Measurements from ENCODE around the gene ZNF420.

Gene ZNF420

DNA sequence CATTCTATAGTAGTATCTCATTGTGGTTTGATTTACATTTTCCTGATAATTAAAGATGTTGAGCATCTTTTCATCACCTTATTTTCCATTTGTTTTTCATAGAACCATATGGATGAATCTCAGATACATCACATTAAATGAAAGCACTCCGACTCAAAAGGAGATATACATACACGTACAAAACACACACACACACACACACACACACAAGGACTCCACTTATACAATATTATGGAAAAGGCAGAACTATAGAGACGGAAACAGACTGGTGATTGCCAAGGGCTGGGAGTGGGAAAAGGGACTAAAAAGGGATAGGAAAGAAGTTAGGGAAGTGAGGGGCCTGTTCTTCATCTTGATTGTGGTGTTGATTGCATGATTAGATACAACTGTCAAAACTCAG, 70.0 kb downstream of the ZNF420 start:
- no peak for DNase-seq (ENCODE audit: low spot score)

DNA sequence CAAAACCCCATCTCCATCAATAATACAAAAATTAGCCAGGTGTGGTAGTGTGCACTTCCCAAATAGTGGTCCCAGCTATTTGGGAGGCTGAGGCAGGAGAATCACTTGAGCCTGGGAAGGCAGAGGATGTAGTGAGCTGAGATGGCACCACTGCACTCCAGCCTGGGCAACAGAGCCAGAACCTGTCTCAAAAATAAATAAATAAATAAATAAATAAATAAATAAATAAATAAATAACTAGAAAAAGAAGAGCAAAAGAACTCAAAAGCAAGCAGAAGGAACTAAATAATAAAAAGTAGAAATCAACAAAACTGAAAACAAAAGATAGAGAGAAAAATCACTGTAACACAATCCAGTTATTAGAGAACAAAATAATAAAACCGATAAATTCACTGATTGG, 81.9 kb downstream of the ZNF420 start:
- no peak for DNase-seq (ENCODE audit: low spot score)

DNA sequence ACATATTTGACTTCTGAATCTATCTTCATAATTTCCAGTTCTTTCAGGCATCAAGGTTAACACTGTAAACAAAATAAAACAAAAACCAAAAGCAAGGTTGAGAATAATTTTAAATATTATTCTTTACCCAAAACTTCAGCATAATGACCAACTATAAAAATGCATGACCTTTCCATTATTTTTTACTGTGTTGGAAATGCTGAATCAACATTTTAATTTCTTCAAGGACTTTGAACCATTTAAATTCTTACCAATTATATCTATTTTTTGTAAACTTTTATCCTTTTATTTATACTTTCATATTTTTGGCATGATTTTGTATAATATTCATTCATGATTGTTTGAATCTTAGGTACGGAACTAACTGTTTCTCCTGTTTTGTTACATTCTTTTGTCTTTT, 87.4 kb downstream of the ZNF420 start:
- DNase-seq (ENCODE audit: low spot score) = no peak

DNA sequence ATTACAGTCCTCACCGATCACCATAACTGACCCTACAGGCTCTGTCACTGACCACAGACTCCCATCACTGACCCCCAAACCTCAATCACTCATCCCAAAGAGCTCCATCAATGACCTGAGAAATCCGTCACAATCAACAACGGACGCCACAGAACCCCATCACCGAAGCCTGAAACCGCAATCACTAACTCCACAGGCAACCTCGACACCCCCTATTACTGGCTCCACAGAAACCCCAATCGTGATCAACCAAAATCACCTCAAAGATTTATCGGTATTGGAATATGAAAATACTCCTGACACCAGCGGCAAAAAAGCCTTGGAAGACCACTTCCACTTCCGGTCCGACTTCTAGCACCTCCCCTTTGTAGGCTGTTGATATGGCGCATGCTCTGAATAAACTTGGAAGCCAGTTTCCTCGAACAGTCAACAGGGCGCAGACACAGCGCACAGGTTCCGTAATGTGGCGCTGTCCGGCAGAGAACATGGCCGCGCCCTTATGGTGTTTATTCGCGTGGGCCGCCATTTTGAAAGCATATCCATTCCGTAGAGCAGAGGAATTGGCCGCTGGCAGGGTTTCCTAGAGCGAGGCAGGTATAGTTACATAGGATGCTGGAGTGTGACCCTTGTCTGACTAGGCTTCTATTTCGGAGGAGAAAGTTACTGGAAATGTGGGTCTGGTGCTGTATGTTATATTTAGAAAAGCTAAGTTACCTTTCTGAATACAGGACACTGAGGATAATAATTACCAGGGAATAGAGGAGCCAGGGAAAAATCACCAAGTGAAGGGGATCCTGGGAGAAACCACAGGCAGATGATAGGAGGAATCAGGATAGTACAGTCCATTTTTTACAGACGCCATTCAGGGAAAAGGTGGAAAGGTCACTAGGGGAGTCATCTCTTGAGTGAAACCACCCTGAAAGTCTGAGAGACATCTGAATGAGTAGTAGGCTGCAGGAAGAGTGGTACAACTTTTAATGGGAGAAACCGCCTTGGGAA, 94.4 kb downstream of the ZNF420 start, which contains the start of gene ZNF585A:
Gene ZNF585A, minus strand, starts transcription at position 328 of the 999 bp plus-strand sequence. CDS start 2,785 bp downstream, outside the sequence.
- DNase-seq (ENCODE audit: low spot score) = peak; percentile 94
